Activated naive CD4-positive, alpha-beta T cell treated with anti-CD3 and anti-CD28 coated beads for 36 hours (primary cell): ENCODE measurements around the gene NTNG1. TPM values are rescaled to one million over a fixed set of nuclear protein-coding genes. Genes with fewer than 3 reads are reported as not detected.

Source experiments
- CTCF ChIA-PET: fragments of 350-600 bp; sonication (Branson Sonifier 250); formaldehyde crosslinking; loops from one replicate; lab custom pipeline; 2021; ENCODE audit warnings: antibody characterized with exemption; lab: Charles Lee
- DNase-seq: peaks from one replicate; pipeline ENCODE4 v3.0.0-alpha.2; 2020
- H3K27ac Mint-ChIP-seq: one replicate; pipeline ENCODE4 v1.8.0; 2021; ENCODE audit warnings: mild to moderate bottlenecking, mixed read lengths
- H3K27me3 Mint-ChIP-seq: one replicate; pipeline ENCODE4 v1.8.0; 2021; ENCODE audit warnings: low read depth, mixed read lengths
- H3K36me3 Mint-ChIP-seq: one replicate; pipeline ENCODE4 v1.8.0; 2021; ENCODE audit warnings: low read depth, mixed read lengths
- H3K4me1 Mint-ChIP-seq: one replicate; pipeline ENCODE4 v1.8.0; 2021; ENCODE audit warnings: low read depth, mixed read lengths
- H3K4me3 Mint-ChIP-seq: one replicate; pipeline ENCODE4 v1.8.0; 2021; ENCODE audit warnings: mild to moderate bottlenecking, moderate library complexity, mixed read lengths
- H3K9me3 Mint-ChIP-seq: one replicate; pipeline ENCODE4 v1.8.0; 2021; ENCODE audit warnings: mixed read lengths
- intact Hi-C: fragments of 100-400 bp; cut with micrococcal nuclease; formaldehyde crosslinking; loops from one replicate; pipeline ENCODE4 v1.15.1; 2023
- total RNA-seq, 2 experiments: library from RNA; stranded (reverse); gene quantifications; one replicate each; pipeline ENCODE4 v1.2.3, GENCODE V29; 2021

NTNG1 gene
- total RNA-seq, 2 experiments from 2014 or later, result not detected

DNA sequence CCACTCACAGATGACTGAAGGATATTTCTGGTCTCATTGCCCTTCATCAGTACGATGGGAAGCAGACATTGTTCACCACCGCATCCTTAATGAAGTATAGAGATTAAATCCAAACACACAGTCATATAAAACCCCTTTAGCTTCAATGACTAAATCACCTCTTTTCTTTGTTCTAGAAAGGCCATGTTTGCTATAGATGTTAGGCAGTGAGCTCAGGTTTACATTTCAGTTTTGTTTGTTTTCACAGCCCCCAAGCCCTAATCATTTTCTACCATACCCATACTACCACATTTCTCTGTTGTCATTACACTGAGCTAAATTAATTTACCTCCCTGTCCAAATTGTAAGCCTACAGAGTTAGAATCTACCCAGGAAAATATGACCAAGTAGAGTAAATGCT is 385.1 kb downstream of the NTNG1 start:
- intact Hi-C loops, result loop anchor here (5.0 kb wide), 2 partner anchors 221 to 329 kb away; no protein-coding TSS in a partner anchor
- Mint-ChIP-seq H3K36me3 (no peaks in the 10 kb centered on the region), H3K4me3 (no peak overlapping the region), H3K27me3 (peaks cover 14% of the 10 kb centered on the region), H3K4me1 (no peaks in the 10 kb centered on the region), H3K9me3 (no peaks in the 10 kb centered on the region), H3K27ac (no peak overlapping the region)
- DNase-seq, result no peak
- CTCF ChIA-PET, result no interaction called here

DNA sequence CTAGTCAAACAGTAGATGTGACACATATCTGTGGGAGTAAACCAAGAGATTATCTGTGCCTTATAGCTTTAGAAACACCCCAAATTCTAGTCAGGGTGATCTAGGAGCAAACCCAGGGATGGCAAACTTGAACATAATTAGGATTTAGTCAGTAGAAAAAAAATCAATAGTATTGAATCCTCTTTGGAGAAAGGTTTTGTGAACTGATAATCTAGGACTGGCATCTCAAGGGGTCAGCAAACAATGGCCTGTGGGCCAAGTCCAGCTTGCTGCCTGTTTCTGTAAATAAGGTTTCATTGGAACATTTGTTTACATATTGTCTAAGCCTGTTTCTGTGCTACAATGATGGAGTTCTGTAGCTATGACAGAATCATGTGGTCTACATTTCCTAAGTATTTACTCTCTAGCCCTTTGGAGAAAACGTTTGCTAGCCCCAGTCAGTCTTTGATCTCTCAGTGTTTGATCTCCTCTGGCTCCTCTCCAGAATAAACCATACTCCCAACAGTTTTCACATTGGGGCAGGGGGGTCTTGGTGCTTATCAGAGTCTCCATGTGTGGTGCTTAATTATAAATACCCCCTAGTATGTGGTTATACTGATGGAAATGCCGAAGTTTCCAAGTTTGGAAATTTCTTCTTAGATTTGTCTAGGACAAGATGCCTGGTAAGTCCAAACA is 385.8 kb downstream of the NTNG1 start:
- Mint-ChIP-seq H3K36me3 (no peaks in the 10 kb centered on the region), H3K27me3 (peaks cover 14% of the 10 kb centered on the region), H3K4me3 (no peak overlapping the region), H3K9me3 (no peaks in the 10 kb centered on the region), H3K27ac (no peak overlapping the region), H3K4me1 (no peaks in the 10 kb centered on the region)
- CTCF ChIA-PET, result no interaction called here
- intact Hi-C loops, result loop anchor here (5.0 kb wide), 2 partner anchors 221 to 329 kb away; no protein-coding TSS in a partner anchor
- DNase-seq, result no peak

DNA sequence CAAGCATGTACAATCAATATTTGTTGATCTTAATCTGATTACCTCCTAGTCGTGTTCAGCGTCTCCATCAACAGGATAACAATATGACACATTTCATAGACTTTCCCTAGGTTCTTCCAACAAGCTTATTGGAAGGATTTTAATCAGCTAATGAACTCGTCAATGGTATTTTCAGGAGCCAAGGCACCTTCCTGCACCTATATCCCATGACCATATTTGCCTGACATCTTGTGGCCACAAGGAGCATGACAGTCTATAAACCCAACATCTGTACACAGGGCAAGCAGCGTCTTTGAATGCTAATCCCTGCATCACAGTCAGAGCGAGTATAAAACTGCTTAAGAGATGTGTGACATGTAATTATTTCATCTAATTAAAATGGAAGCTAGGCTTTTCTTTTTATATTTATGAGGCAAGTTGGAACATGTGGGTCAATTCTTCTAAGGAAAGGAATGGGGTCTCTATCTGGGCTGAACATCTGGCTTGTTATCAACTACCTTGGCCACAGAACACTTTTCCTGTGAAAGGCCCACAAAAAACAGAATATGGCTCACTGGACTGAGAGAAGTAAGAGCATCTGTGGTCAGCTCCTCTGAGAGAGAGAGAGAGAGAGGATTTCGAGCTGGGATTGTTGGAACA is 388.8 kb downstream of the NTNG1 start:
- intact Hi-C loops, result loop anchor here (1.0 to 5.0 kb wide), 4 partner anchors 99 to 332 kb away; no protein-coding TSS in a partner anchor

DNA sequence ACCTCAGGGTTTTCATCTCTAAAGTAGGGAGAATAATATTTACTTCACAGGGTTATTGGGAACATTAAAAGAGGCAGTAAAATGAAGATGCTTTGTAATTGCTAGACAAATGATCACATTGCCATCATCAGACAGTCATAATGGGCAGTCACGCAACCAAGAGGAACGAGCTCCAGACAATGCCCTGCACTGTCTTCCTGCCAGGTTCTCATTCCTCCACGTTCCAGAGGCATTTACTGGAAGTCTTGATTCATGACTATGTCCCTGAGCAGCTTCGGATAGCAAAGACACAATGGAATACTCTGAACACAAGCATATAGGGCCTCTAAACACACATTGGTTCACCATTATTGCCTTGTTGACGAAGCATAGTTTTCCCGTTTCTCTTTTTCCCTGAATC is 389.7 kb downstream of the NTNG1 start:
- no peak overlapping the region for H3K27ac Mint-ChIP-seq
- H3K9me3 Mint-ChIP-seq, result no peaks in the 10 kb centered on the region
- no peaks in the 10 kb centered on the region for H3K36me3 Mint-ChIP-seq
- CTCF ChIA-PET, result interaction anchor here (0.7 to 3.4 kb wide), 3 partner anchors 99 to 343 kb away, joined by 3 to 17 read pairs (median 3); no protein-coding TSS in a partner anchor
- intact Hi-C loops, result no loop called here
- no peak for DNase-seq
- no peak overlapping the region for H3K4me3 Mint-ChIP-seq
- H3K4me1 Mint-ChIP-seq, result no peaks in the 10 kb centered on the region
- peaks cover 20% of the 10 kb centered on the region for H3K27me3 Mint-ChIP-seq

More for the DNA sequence above, 388.8 kb downstream of the NTNG1 start:
- CTCF ChIA-PET, result interaction anchor here (0.6 to 3.4 kb wide), 13 partner anchors 11 to 596 kb away, joined by 3 to 17 read pairs (median 4); no protein-coding TSS in a partner anchor
- no peaks in the 10 kb centered on the region for H3K9me3 Mint-ChIP-seq
- peaks cover 19% of the 10 kb centered on the region for H3K27me3 Mint-ChIP-seq
- no peaks in the 10 kb centered on the region for H3K4me1 Mint-ChIP-seq
- no peak overlapping the region for H3K4me3 Mint-ChIP-seq
- no peak overlapping the region for H3K27ac Mint-ChIP-seq
- no peaks in the 10 kb centered on the region for H3K36me3 Mint-ChIP-seq
- peak; percentile 36 for DNase-seq

DNA sequence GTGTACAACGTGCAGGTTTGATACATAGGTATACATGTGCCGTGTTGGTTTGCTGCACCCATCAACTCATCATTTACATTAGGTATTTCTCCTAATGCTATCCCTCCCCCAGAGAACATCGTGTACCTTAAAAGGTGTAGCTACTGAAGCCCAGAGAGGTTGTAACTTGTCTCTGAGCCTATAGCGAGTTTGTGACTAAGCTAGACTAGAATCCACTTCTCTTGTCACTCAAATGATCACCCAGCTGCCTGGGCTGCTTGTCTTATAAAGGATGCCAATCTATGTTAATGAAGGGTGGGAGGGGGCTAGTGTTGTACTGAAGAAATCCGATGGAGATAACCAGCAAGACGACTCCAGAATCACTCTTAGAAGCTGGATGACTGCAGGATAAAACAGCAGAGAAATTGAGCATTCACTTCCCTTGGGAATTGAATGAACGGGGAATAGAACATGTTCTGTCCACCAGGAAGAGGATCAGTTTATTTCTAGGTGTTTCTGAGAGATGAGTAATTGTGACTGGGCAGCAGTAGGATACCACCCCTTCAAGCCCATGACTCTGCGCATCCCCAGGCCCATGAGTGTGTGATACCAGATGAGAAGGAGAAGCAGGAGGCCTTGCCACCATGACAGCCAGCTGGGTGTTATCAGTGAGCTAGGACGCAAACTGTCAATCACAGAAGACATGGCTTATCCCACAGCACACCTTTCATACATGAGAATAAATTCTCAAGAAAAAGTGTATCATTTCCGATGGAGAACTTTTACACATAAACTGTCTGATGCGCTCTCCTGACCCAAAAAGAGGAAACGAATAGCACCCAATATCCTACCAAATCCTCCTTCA is 390.4 kb downstream of the NTNG1 start:
- no peak for DNase-seq
- Mint-ChIP-seq H3K36me3 (no peaks in the 10 kb centered on the region), H3K27ac (no peak overlapping the region), H3K4me3 (no peak overlapping the region), H3K4me1 (no peaks in the 10 kb centered on the region), H3K27me3 (peaks cover 20% of the 10 kb centered on the region), H3K9me3 (no peaks in the 10 kb centered on the region)
- CTCF ChIA-PET, result interaction anchor here (0.7 to 3.4 kb wide), 6 partner anchors 15 to 1549 kb away, joined by 3 to 17 read pairs (median 3); no protein-coding TSS in a partner anchor
- intact Hi-C loops, result no loop called here

DNA sequence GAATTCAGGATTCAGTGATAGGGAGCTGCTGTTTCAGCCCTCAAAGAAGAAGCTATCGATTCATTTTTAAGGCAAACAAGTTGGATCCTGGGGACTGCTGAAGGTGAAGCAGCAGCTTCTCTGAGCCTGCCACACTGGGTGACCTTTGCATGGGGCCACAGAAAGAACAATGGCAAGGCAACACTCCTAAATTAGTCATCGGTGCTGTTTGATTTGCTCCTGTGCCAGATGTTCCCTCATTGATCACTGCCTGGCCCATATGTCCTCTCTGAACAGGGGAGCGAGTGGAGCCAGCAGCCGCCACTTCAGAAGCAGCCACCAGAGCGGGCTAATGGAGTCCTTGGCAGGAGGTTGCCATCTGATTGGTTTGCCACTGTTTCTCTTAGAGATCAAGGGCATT is 391.5 kb downstream of the NTNG1 start:
- Mint-ChIP-seq H3K27ac (no peak overlapping the region), H3K27me3 (peaks cover 20% of the 10 kb centered on the region), H3K4me3 (no peak overlapping the region), H3K36me3 (no peaks in the 10 kb centered on the region), H3K4me1 (no peaks in the 10 kb centered on the region), H3K9me3 (no peaks in the 10 kb centered on the region)
- DNase-seq, result no peak
- CTCF ChIA-PET, result interaction anchor here (0.8 to 1.3 kb wide), 2 partner anchors 14 to 255 kb away, joined by 3 read pairs; no protein-coding TSS in a partner anchor
- intact Hi-C loops, result no loop called here

Other genes with a start within 250 kb of the NTNG1 start
- 1 to 10 TPM; 6.7 to 7.5 TPM for gene PRMT6, start 84.4 kb upstream of the NTNG1 start, total RNA-seq